Activated T-helper 1 cell treated with Interleukin-2 at 50 U/mL for 16 hours (primary cell): ENCODE results near the gene NDUFAF2.
"Not testable (repeated sequence)": the region's sequence is repeated elsewhere in the genome, so short reads cannot be mapped to it uniquely, and the experiment has no call there.

Experiments used
- DNase-seq: peaks from one replicate; pipeline ENCODE4 v3.0.0-alpha.2; 2020; ENCODE audit warnings: low read depth

NDUFAF2 gene

GRCh38 chr5:60993425-60993824, 48.4 kb downstream of the NDUFAF2 start:
- no peak for DNase-seq

DNA sequence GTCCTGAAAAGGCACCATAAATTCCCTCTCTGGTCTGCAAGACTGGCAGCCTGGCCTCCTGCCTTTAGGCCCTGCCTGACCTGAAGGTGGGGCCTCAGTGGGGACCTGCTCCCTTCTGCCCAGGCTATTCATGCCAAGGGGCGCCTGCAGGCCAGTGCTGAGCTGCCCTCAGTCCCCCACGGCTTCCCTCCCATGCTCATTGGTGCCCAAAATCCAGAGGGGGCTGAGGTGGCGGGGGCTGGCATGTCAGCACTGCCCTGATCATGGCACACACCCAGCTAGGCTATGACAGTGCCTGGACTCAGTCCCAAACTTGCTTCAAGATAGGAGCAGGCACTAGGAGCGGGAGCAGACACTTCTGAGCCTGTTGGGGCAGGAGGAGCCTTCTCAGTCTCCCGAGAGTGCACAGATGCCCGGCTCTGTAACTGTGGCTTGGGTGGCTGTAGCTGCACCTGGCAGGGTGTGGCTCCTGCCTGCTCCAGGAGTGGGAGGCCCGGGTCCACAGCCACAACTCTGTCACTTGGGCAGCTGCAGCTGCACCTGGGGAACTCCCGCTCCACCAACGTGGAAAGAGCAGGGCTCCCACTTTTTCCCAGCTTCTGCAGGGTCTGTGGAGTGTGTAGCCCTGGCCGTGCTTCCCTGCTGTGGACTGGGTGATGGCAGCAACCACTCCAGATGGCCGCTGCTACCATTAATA, 49.0 kb downstream of the NDUFAF2 start:
- DNase-seq, result no peak

DNA sequence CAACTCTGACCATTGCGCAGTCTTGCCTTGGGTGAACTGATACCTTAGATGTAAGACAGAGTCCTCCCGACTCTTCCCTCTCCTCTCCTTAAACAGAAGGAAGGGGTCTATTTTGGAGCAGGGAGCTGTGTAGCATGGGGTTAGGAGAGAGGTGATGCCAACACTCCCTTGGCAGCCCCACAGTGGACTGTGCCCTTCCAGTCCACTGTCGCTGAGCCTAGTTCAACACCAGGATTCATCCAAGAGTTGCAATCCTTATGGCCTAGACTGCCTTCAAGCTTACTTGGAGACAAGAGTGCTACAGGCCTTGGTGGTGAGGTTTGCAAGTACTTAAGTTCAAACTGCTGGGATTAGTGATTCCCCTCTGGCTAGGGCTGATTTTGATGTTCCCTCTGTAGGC, 51.4 kb downstream of the NDUFAF2 start:
- DNase-seq, result no peak

DNA sequence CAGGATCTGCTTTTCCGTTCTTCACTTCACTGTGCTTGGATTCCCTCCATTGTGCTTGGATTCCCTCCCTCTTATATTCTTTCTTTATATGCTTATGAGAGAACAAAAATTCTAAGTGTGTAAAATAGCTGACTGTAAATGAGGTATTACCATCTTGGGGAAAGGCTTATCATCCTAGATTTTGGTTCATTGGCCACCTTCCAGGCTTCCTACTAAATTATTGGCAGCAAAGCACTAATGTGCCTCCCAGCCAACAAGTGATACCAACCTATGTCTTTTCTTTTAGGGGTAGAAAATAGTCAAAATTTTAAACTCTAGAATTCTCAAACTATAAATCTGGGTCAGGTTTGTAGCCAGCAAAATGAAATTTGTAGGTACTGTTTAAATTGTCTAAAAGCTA, 52.7 kb downstream of the NDUFAF2 start:
- no peak for DNase-seq

GRCh38 chr5:61000887-61001286, 55.9 kb downstream of the NDUFAF2 start:
- DNase-seq, result no peak

- DNase-seq, result no peak
Observed at GRCh38 chr5:61001647-61002046, 56.6 kb downstream of the NDUFAF2 start.

GRCh38 chr5:61002611-61003355, 57.8 kb downstream of the NDUFAF2 start:
- no peak for DNase-seq

DNA sequence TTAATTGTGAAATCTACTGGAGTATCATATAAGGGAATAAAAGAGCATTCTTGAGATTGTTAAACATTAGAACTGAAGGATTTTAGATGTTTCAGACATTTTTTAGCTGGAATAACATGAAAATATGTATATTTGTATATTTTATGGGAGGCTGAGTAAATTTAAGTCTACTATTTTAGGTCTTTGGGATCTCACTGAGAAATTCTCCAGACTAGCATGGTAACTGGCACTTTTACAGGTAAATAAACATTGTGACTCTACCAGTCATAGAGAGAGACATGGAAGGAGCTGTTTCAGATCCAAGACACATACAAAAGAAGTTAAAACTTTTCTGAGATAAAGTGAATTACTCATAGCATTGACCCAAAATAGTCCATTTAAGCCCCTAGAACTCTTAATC, 59.4 kb downstream of the NDUFAF2 start:
- no peak for DNase-seq

DNA sequence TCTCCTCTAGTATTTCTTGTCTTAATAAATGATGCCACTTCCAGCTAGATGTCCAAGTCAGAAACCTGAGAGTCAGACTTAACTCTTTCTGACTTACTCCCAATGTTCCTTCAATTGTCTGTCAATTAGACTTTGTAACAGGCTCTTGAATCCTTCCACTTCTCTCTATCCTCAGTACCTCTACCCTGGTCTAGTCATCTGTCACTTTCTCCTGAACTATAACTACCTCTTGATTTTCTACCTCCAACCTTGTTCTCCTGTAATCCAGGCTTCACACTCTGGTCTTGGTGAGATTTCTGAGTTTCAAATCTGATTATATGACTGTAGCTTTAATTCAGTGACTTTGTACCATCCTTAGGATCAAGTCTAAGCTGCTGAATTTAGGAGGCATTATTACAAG, 64.9 kb downstream of the NDUFAF2 start:
- DNase-seq, result no peak

DNA sequence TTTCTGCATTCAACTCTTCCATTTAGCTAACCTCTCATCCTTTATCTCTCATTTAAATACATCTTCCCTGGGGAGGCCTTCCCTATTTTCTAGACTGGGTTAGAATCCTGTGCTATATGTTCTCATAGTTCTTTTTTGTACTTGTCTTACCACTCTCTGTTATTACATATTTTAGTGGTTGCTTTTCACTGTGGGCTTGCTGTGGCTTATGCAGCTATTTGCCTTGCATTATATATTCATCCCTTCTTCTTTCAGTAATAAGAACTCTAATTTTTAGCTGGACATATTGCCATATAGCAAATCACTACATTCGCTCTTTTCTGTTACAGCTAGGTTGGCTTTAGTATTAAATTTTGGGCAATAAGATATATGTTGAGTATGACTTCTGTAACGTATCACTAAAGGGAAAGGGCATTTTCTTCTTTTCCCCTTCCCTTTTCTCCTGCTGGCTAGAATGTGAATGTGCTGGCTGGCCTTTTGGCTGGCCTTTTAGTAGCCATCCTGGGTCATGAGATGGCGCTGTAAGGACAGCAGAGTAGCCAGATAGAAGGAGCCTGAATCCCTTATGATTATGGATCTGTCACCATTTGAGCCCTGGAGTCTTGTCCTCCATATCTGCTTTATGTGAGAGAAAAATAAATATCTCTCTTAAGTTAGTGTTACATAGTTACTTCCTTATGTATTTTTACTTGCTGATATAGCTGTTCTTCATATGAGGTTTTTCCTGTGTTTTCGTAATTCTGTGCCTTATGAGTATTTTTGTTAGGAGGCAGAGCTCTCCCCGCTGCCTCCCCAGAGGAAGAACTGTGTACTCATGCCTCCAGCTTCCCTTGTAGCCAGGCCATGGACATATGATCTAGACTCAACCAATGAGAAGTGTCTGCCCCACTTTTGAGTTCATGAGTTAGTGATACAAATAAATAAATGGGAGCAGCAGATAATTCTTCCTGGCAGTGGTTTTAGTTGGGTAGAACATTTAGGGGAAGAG, 65.8 kb downstream of the NDUFAF2 start:
- no peak for DNase-seq

GRCh38 chr5:61018062-61018461, 73.1 kb downstream of the NDUFAF2 start:
- DNase-seq, result no peak

- DNase-seq, result no peak
Observed at GRCh38 chr5:61019642-61020041, 74.6 kb downstream of the NDUFAF2 start.

GRCh38 chr5:61020415-61020814, 75.4 kb downstream of the NDUFAF2 start:
- no peak for DNase-seq

GRCh38 chr5:61023131-61023530, 78.1 kb downstream of the NDUFAF2 start:
- DNase-seq, result no peak

DNA sequence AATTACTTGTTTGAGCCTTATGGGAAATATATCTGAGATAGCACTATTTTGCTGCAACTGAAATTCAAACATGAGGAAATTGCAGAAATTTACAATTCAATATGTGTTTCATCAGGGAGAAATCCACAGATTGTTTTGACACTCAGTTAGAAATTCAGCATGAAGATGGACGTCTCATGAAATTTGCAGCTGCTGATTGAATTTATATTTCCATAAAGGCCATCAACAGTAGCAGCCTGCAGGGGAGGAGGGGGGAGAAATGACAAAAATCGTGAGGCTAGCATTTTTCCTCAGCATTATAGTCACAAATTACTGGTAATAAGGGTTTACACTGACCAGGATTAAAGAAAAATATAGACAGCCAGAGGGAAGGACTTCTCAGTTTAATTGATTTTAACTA, 81.0 kb downstream of the NDUFAF2 start:
- DNase-seq, result no peak

- DNase-seq, result no peak
Observed at GRCh38 chr5:61028382-61028781, 83.4 kb downstream of the NDUFAF2 start.

GRCh38 chr5:61029456-61030162, 84.6 kb downstream of the NDUFAF2 start:
- DNase-seq, result no peak

GRCh38 chr5:61030163-61030482, 85.1 kb downstream of the NDUFAF2 start:
- no peak for DNase-seq

DNA sequence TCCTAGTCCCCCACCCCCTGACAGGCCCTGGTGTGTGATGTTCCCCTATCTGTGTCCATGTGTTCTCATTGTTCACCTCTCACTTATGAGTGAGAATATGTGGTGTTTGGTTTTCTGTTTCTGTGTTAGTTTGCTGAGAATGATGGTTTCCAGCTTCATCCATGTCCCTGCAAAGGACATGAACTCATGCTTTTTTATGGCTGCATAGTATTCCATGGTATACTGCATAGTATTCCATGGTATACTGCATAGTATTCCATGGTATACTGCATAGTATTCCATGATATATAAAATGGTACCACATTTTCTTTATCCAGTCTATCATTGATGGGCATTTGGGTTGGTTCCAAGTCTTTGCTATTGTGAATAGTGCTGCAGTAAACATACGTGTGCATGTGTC, 86.3 kb downstream of the NDUFAF2 start:
- not testable (repeated sequence) for DNase-seq

GRCh38 chr5:61044545-61044944, 99.5 kb downstream of the NDUFAF2 start:
- no peak for DNase-seq

- no peak for DNase-seq
Observed at GRCh38 chr5:61047346-61047745, 102.3 kb downstream of the NDUFAF2 start.

- no peak for DNase-seq
Observed at GRCh38 chr5:61048534-61048933, 103.5 kb downstream of the NDUFAF2 start.
